MG63 (cell line): ENCODE measurements around the gene RUBCN. TPM values are rescaled to one million over a fixed set of nuclear protein-coding genes. Genes with fewer than 3 reads are reported as not detected.
"Not testable (repeated sequence)": the region's sequence is repeated elsewhere in the genome, so short reads cannot be mapped to it uniquely, and the experiment has no call there.

ENCODE experiments used
- DNase-seq: peaks from one replicate; pipeline ENCODE4 v3.0.0-alpha.2; 2020
- H3K27me3 ChIP-seq: fragments of 250-450 bp; sonication (Bioruptor Pico); 2 replicates; pipeline ENCODE4 v1.5.1; 2020; ENCODE audit warnings: mild to moderate bottlenecking, moderate library complexity
- H3K36me3 ChIP-seq: fragments of 250-450 bp; sonication (Bioruptor Pico); 2 replicates; pipeline ENCODE4 v1.5.1; 2020; ENCODE audit warnings: mild to moderate bottlenecking, moderate library complexity
- H3K4me3 ChIP-seq: fragments of 250-450 bp; sonication (Bioruptor Pico); 2 replicates; pipeline ENCODE4 v1.5.1; 2020; ENCODE audit warnings: mild to moderate bottlenecking, moderate library complexity
- H3K9me3 ChIP-seq: fragments of 250-450 bp; sonication (Bioruptor Pico); 2 replicates; pipeline ENCODE4 v1.5.1; 2020; ENCODE audit warnings: mild to moderate bottlenecking, moderate library complexity
- total RNA-seq: library from RNA; depleted of rRNA; stranded (reverse); fragments of >200 nt; shearing (Covaris generic); gene quantifications from 2 replicates; pipeline ENCODE4 v1.2.3, GENCODE V29; 2014; ENCODE audit warnings: low replicate concordance

Gene RUBCN
- total RNA-seq, 1 experiment from 2014 or later, result 3.2 TPM

DNA sequence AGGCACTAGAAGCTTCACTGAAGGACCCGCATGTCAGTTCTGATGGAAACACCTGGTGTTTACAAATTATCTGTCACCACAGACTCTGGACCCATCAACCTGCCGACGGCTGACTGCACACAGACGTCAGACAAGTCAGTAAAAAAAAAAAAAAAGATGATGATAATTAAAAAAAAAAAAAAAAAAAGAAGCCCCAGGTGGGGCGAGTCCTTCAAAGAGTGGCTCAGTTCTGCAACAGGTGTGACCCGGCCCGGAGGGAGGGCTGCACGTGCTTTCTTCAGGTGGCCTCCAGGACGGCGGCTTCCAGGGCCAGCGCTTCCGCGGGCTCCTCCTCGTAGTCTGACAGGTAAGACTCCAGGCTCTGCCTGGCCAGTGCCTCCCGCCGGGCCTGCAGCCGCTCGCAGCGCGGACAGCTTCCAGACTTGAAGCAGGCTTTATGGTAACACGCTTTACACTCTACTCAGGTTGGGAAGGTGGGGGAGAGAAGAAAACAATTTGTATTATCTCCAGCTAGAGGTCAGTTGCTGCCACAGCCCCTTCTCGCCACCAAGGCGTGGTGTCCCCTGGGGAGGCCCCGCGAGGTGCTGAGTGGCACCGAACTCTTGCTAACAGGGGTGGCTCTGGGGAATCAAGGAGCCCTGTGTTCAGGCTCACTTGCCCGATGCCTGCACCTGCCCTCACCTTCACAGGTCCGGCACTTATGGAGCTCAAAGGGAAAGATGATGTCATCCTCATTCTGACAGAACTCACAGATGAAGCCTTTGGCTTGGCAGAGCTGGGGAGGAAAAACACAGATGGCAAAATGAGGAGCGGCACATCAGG, 61.8 kb downstream of the RUBCN start:
- Histone ChIP-seq H3K36me3 (peaks cover 7% of the 10 kb centered on the region), H3K27me3 (no peaks in the 10 kb centered on the region), H3K9me3 (no peaks in the 10 kb centered on the region), H3K4me3 (no peak overlapping the region)
- no peak for DNase-seq

GRCh38 chr3:197673170-197673569, 63.5 kb downstream of the RUBCN start:
- H3K36me3 ChIP-seq, result peaks cover 7% of the 10 kb centered on the region
- DNase-seq, result no peak
- no peaks in the 10 kb centered on the region for H3K27me3 ChIP-seq
- H3K4me3 ChIP-seq, result no peak overlapping the region
- H3K9me3 ChIP-seq, result no peaks in the 10 kb centered on the region

DNA sequence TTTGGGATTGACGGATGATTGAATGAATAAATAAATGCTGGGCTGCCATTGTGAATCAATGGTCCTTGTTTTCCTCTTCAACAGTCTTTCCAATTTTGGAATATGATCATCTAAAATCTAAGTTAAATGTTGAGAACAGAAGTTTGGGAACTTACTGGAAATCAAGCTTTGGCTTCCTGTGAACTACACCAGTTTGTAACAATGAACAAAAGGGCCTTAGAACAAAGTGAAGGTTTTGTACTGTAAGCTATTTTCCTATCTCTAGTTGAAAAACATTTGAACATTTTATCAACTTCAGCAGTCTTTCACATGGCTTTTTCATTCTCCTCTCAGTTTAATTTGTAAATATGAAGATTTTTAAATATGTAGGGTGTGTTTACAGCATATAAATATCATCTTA, 66.3 kb downstream of the RUBCN start:
- H3K4me3 ChIP-seq, result no peak overlapping the region
- H3K36me3 ChIP-seq, result peaks cover 7% of the 10 kb centered on the region
- H3K9me3 ChIP-seq, result no peaks in the 10 kb centered on the region
- no peaks in the 10 kb centered on the region for H3K27me3 ChIP-seq
- DNase-seq, result no peak

DNA sequence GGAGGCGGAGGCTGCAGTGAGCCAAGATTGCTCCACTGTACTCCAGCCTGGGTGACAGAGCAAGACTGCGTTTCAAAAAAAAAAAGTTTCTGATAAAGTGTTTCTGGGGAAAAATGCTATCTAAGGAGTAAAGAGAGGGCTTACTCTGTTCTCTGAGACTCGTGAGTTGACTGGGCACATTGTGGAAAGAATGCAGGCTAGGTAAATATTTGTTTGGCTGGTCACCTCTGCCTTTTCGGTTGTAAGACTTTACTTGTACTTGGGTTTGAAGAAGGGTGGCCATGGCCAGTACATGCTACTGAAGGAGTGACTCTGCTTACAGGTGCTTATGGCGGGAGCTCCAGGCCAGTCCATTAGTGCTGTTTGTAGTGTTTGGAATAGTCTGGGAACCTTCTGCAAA, 68.7 kb downstream of the RUBCN start:
- no peak for DNase-seq
- Histone ChIP-seq H3K27me3 (no peaks in the 10 kb centered on the region), H3K36me3 (no peaks in the 10 kb centered on the region; the same call in 1 of the 2 replicates)

GRCh38 chr3:197667293-197667692, 69.4 kb downstream of the RUBCN start:
- H3K27me3 ChIP-seq, H3K9me3 ChIP-seq, DNase-seq, H3K4me3 ChIP-seq, H3K36me3 ChIP-seq: not testable (repeated sequence)

More for the DNA sequence above, 68.7 kb downstream of the RUBCN start:
- Histone ChIP-seq H3K9me3 (no peaks in the 10 kb centered on the region), H3K4me3 (no peak overlapping the region)

DNA sequence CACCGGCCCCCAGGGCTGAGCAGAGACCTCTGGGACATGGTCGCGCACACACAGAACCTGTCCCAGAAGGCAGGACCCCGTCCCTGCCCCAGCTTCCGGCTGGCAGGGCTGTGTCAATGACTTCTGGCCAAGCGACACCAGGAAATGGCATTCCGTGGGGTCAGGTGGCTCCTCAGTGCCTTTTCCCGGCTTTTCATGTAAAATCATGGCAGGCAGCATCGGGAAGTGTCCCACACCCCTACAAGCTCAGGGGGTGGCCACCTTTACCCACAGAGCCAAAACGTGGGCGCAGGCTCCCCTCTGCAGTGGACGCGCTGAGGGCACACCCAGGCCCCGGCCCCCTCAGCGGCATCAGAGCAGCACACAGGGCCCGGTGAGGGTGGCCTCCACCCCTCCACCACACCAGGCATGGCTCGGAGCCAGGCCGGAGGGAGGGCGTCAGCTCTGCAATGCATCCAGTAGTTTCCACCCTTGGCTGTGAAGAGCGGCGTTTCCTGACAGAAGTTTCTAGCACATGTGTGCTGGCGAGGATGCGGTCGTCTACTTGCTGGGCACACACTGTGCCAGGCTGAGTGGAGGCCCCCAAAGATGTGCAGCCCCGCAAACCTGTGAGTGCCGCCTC, 70.4 kb downstream of the RUBCN start:
- not testable (repeated sequence) for H3K4me3 ChIP-seq, DNase-seq, H3K27me3 ChIP-seq, H3K36me3 ChIP-seq, H3K9me3 ChIP-seq

DNA sequence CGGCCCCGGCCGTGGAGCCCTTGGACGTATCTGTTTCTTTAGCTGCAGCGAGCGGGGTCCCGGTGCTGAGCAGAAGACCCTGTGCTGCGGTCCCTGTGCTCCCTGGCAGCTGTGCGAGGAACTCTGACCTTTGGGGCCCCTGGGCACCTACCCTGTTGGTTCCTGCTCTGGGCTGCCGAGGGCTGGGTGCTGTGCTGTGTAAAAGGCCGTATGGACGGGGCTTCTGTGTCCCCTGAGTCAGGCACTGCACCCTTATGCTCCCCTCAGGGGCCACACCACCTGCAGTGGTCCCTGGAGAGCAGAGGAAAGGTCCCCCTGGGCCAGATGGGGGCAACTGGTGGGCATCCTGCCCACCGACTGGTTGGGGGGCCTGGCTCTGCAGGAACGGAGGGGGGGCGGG, 71.2 kb downstream of the RUBCN start:
- H3K4me3 ChIP-seq, H3K36me3 ChIP-seq, H3K27me3 ChIP-seq, H3K9me3 ChIP-seq, DNase-seq: not testable (repeated sequence)

DNA sequence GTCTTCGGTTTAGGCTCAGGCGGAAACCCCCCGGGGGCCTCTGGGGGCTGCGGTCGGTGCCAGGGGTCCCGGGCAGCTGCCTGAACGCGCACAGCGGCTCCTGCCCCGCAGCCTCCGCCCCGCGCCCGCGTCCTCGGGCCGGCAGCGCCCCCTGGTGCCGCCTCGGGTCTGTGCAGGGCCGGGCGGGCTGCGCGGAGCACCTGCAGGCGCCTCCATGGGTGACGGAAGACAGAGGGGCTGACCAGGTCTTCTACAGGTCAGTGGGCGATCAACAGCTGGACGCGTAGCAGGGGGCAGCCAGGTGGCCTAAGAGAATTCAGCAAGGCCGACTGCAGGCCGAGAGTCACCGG, 71.6 kb downstream of the RUBCN start:
- H3K9me3 ChIP-seq, result not testable (repeated sequence)

GRCh38 chr3:197664414-197665141, 72.1 kb downstream of the RUBCN start:
- DNase-seq, H3K36me3 ChIP-seq, H3K9me3 ChIP-seq, H3K4me3 ChIP-seq, H3K27me3 ChIP-seq: not testable (repeated sequence)

More for the DNA sequence above, 71.6 kb downstream of the RUBCN start:
- not testable (repeated sequence) for H3K4me3 ChIP-seq, H3K36me3 ChIP-seq, H3K27me3 ChIP-seq, DNase-seq

DNA sequence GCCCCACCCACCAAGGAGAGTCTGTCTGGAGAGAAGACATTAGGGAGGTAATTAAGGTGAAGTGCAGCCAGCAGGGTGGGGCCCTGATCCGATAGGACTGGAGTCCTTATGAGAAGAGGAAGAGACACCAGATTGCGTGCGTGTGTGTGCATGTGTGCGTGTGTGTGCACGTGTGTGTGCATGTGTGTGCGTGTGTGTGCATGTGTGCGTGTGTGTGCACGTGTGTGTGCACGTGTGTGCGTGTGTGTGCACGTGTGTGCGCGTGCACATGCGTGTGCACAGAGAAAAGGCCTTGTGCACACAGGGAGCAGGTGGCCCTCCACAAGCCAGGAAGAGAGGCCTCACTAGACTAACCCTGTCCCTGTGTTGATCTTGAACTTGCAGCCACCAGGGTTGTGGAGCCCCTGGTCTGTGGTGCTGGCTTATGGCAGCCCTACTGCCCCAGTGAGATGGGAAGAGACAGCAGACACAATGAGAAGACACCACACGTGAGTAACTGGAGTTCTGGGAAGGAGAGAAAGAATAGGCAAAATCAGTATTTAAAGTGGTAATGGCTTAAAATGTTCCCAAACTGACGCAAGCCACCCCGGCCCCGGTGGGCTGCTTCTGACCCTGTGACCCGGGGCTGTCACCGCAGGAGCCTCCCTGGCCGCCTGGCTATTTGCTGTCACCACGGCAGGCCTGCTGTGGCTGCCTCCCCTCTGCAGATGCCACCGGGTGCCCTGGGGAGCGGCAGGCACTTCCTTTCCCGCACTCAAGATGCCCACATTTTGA, 73.2 kb downstream of the RUBCN start:
- not testable (repeated sequence) for H3K36me3 ChIP-seq, H3K4me3 ChIP-seq, DNase-seq, H3K27me3 ChIP-seq, H3K9me3 ChIP-seq

DNA sequence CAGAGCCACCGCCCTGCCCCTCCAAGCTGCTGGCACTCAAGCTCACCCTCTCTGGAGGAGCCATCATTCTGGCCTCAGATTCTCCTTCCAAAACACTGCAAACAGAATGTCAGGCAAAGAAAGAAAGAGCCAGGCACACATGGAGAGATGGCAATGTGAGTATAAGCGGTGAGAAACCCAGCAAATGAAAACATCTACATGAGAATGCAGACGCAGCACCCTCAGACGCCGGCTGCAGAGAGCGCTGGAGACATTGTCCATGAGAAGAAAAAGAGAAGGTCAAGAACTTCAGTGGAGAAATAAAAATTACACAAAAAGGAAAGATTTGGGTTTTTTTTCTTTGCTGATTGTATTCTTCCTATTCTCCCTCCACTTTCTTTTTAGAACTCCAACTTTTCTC, 74.4 kb downstream of the RUBCN start:
- not testable (repeated sequence) for H3K27me3 ChIP-seq, H3K36me3 ChIP-seq, DNase-seq, H3K9me3 ChIP-seq, H3K4me3 ChIP-seq

GRCh38 chr3:197661874-197662273, 74.8 kb downstream of the RUBCN start:
- not testable (repeated sequence) for H3K36me3 ChIP-seq, H3K4me3 ChIP-seq, H3K27me3 ChIP-seq, DNase-seq, H3K9me3 ChIP-seq

- H3K36me3 ChIP-seq, H3K4me3 ChIP-seq, H3K27me3 ChIP-seq, H3K9me3 ChIP-seq, DNase-seq: not testable (repeated sequence)
These were observed 75.4 kb downstream of the RUBCN start for GRCh38 chr3:197661234-197661834.

GRCh38 chr3:197659701-197660100, 77.0 kb downstream of the RUBCN start:
- H3K36me3 ChIP-seq, H3K4me3 ChIP-seq, H3K27me3 ChIP-seq, H3K9me3 ChIP-seq, DNase-seq: not testable (repeated sequence)

DNA sequence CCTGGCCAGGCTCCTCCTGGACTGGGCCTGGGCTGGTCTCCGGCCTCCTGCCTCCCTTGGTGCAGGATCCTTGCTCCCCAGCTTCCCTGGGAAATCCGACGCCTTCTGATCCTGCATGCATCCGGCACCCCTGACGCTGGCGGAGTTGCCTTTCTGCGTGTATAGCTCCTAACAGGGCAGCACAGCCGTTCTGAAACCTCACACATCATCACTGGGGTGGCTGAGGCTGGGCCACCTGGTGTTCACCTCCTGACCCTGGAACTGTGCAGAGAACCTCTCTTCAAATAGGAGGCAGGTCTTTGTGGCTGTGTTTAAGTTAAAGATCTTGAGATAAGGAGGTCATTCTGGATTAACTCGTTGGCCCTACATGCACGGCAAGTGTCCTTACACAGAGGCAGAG, 77.6 kb downstream of the RUBCN start:
- DNase-seq, result not testable (repeated sequence)

DNA sequence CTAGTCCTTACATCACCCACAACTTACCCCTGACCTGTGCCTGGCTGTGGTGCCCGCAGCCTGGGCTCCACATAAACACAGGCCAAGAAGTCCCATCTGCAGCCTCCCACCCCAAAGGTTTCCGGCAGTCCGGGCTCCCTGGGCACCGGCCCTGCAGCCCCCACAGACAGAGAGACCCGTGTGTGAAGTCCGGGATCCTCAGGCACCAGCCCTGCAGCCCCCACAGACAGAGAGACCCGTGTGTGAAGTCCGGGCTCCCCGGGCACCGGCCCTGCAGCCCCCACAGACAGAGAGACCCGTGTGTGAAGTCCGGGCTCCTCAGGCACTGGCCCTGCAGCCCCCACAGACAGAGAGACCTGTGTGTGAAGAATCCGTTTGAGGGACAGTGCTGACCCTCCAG, 78.0 kb downstream of the RUBCN start:
- H3K27me3 ChIP-seq, H3K36me3 ChIP-seq, DNase-seq, H3K4me3 ChIP-seq, H3K9me3 ChIP-seq: not testable (repeated sequence)

More for the DNA sequence above, 77.6 kb downstream of the RUBCN start:
- H3K27me3 ChIP-seq, H3K36me3 ChIP-seq, H3K4me3 ChIP-seq, H3K9me3 ChIP-seq: not testable (repeated sequence)
